GM18526 (cell line): Measurements from ENCODE around the gene CRY2.

Experiments used
- POLR2A ChIP-seq: IDR thresholded peaks from 3 replicates; pipeline ENCODE4 v1.6.1; 2011; ENCODE audit not compliant: insufficient read length; ENCODE audit errors: extremely low read depth

Gene CRY2

GRCh38 chr11:45881708-45882368 is 34.6 kb downstream of the CRY2 start:
- TF ChIP-seq POLR2A, result no peak

GRCh38 chr11:45884596-45885185 is 37.4 kb downstream of the CRY2 start:
- no peak for TF ChIP-seq POLR2A

GRCh38 chr11:45885274-45885920 is 38.1 kb downstream of the CRY2 start, which contains the start of gene MAPK8IP1:
MAPK8IP1 (plus strand) TSS chr11:45885651; CDS start chr11:45885821, 170 bp downstream.
- no peak for TF ChIP-seq POLR2A

GRCh38 chr11:45885921-45886721 is 38.8 kb downstream of the CRY2 start:
- no peak for TF ChIP-seq POLR2A

- no peak for TF ChIP-seq POLR2A
Measured at GRCh38 chr11:45886816-45887520, 39.7 kb downstream of the CRY2 start.

- no peak for TF ChIP-seq POLR2A
Measured at GRCh38 chr11:45887587-45887986, 40.3 kb downstream of the CRY2 start.

GRCh38 chr11:45889555-45889954 is 42.3 kb downstream of the CRY2 start:
- no peak for TF ChIP-seq POLR2A

- no peak for TF ChIP-seq POLR2A
Measured at GRCh38 chr11:45889966-45890365, 42.7 kb downstream of the CRY2 start.

- no peak for TF ChIP-seq POLR2A
Measured at GRCh38 chr11:45890886-45891550, 43.7 kb downstream of the CRY2 start.

GRCh38 chr11:45892856-45893255 is 45.6 kb downstream of the CRY2 start:
- no peak for TF ChIP-seq POLR2A

- no peak for TF ChIP-seq POLR2A
Measured at GRCh38 chr11:45894555-45895247, 47.4 kb downstream of the CRY2 start.

- no peak for TF ChIP-seq POLR2A
Measured at GRCh38 chr11:45895553-45896259, 48.4 kb downstream of the CRY2 start.

GRCh38 chr11:45896422-45896984 is 49.2 kb downstream of the CRY2 start:
- TF ChIP-seq POLR2A, result no peak
